Ovary (tissue), 3 donors: ENCODE results near the gene HNRNPUL1.

ENCODE experiments used
- CTCF ChIP-seq, 3 donors: fragments of 450-650 bp in 2 of 3; fragments of 200-600 bp in 1 of 3; IDR thresholded peaks; one replicate each; pipeline versions ENCODE4 v1.5.1 to v1.8.0; 2016 to 2022; ENCODE audit warnings: antibody characterized with exemption in 3 of 3, mild to moderate bottlenecking in 1 of 3
- EP300 ChIP-seq: sonication (generic); formaldehyde crosslinking; IDR thresholded peaks from one replicate; pipeline ENCODE4 v1.6.1; 2017; ENCODE audit warnings: antibody characterized with exemption
- POLR2A ChIP-seq: fragments of 450-650 bp; IDR thresholded peaks from one replicate; pipeline ENCODE4 v1.6.1; 2017; ENCODE audit warnings: antibody characterized with exemption, mild to moderate bottlenecking, moderate library complexity
- donor health status: DM: no; HTN: no; CAD: no.

DNA sequence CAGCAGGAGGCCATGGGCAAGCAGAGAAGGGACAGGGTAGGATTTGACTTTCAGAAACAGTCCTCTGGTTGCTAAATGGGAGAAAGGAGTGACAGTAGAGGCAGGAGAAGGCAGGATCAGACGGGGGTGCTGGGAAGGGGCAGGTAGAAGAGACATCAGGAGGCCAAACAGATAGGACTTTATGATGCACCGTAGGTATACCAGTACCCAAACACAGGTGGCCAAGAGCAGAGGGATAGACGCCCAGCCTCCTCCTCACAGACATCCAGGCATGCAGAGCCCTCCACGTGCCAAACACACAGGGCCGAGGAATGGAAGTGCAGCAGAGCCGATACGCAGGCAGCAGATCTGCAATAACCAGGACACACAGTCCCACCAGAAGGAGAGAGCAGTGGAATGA lies 46.4 kb upstream of the HNRNPUL1 start:
- no peak for TF ChIP-seq CTCF (IDR thresholded peaks at IDR 0.05)
- no peak for TF ChIP-seq POLR2A
- TF ChIP-seq EP300 = no peak
